ENCODE measurements around the gene TMEM132C.

GRCh38 chr12:128356547-128356946, 89.6 kb downstream of the TMEM132C start:
- TF ChIP-seq CTCF (IDR thresholded peaks at IDR 0.05; ENCODE audit: low read depth, low read length, missing input control) (no peak), MAX (IDR thresholded peaks at IDR 0.05) (no peak), ZBTB33 (IDR thresholded peaks at IDR 0.05) (no peak), TAF1 (conservative IDR thresholded peaks at IDR 0.05) (no peak), REST (IDR thresholded peaks at IDR 0.05) (no peak), NR2F2 (IDR thresholded peaks at IDR 0.05) (no peak), GABPA (IDR thresholded peaks at IDR 0.05 in 1 of 2, conservative IDR thresholded peaks at IDR 0.05 in 1 of 2) (no peak), RXRA (IDR thresholded peaks at IDR 0.05) (no peak), SP1 (IDR thresholded peaks at IDR 0.05) (no peak), YY1 (IDR thresholded peaks at IDR 0.05) (no peak), RAD21 (IDR thresholded peaks at IDR 0.05) (no peak), EGR1 (IDR thresholded peaks at IDR 0.05; ENCODE audit: low read depth in 2 of 2) (no peak)

All from liver (tissue), 3 donors.